H9 (cell line): ENCODE measurements around the gene RTP1. TPM values are rescaled to one million over a fixed set of nuclear protein-coding genes. Genes with fewer than 3 reads are reported as not detected.

Experiments
- DNase-seq: peaks from one replicate; pipeline ENCODE4 v3.0.0-alpha.2; 2017
- H2AFZ ChIP-seq: one replicate; pipeline ENCODE4 v1.6.1; 2013; ENCODE audit warnings: mild to moderate bottlenecking, low read length, control low read depth, moderate library complexity
- H2AK5ac ChIP-seq: 2 replicates; pipeline ENCODE4 v1.6.1; 2013; ENCODE audit warnings: low read length, control low read depth, mixed read lengths; ENCODE audit not compliant: insufficient read length
- H2BK120ac ChIP-seq: one replicate; pipeline ENCODE4 v1.6.1; 2013; ENCODE audit warnings: low read depth, mild to moderate bottlenecking, low read length, control low read depth, inconsistent platforms; ENCODE audit not compliant: poor library complexity, severe bottlenecking
- H2BK12ac ChIP-seq: 2 replicates; pipeline ENCODE4 v1.6.1; 2013; ENCODE audit warnings: low read length, control low read depth, mixed read lengths, low read depth; ENCODE audit not compliant: insufficient read length
- H2BK15ac ChIP-seq: 2 replicates; pipeline ENCODE4 v1.6.1; 2013; ENCODE audit warnings: low read depth, low read length, control low read depth
- H2BK20ac ChIP-seq: one replicate; pipeline ENCODE4 v1.6.1; 2013; ENCODE audit warnings: low read depth, mild to moderate bottlenecking, low read length, control low read depth, inconsistent platforms; ENCODE audit not compliant: poor library complexity, severe bottlenecking
- H2BK5ac ChIP-seq: 2 replicates; pipeline ENCODE4 v1.6.1; 2013; ENCODE audit warnings: low read length, control low read depth, mixed read lengths; ENCODE audit not compliant: insufficient read length
- H3K14ac ChIP-seq: 2 replicates; pipeline ENCODE4 v1.6.1; 2013; ENCODE audit warnings: low read length, control low read depth; ENCODE audit not compliant: insufficient read depth
- H3K18ac ChIP-seq: 2 replicates; pipeline ENCODE4 v1.6.1; 2013; ENCODE audit warnings: low read depth, mild to moderate bottlenecking, mixed read lengths, low read length, control low read depth; ENCODE audit not compliant: insufficient read length
- H3K23ac ChIP-seq: 2 replicates; pipeline ENCODE4 v1.6.1; 2013; ENCODE audit warnings: low read length, control low read depth, mixed read lengths, low read depth; ENCODE audit not compliant: insufficient read length
- H3K23me2 ChIP-seq: 2 replicates; pipeline ENCODE4 v1.6.1; 2013; ENCODE audit warnings: low read depth, mild to moderate bottlenecking, mixed read lengths, low read length, control low read depth; ENCODE audit not compliant: insufficient read length, poor library complexity, severe bottlenecking
- H3K27ac ChIP-seq: 2 replicates; pipeline ENCODE4 v1.5.1; 2013; ENCODE audit warnings: low read length, control low read depth, mixed read lengths, low read depth; ENCODE audit not compliant: insufficient read length
- H3K27me3 ChIP-seq: 2 replicates; pipeline ENCODE4 v1.6.1; 2013; ENCODE audit warnings: low read length, control low read depth, inconsistent platforms; ENCODE audit not compliant: insufficient read depth
- H3K4ac ChIP-seq: 2 replicates; pipeline ENCODE4 v1.6.1; 2013; ENCODE audit warnings: low read depth, mild to moderate bottlenecking, control low read depth, inconsistent platforms, low read length, moderate library complexity
- H3K4me1 ChIP-seq: 2 replicates; pipeline ENCODE4 v1.6.1; 2013; ENCODE audit warnings: low read length, control low read depth, inconsistent platforms; ENCODE audit not compliant: insufficient read depth
- H3K4me2 ChIP-seq: 2 replicates; pipeline ENCODE4 v1.6.1; 2013; ENCODE audit warnings: low read length, control low read depth, mixed read lengths; ENCODE audit not compliant: insufficient read length, insufficient read depth
- H3K56ac ChIP-seq: 2 replicates; pipeline ENCODE4 v1.6.1; 2013; ENCODE audit warnings: low read depth, mild to moderate bottlenecking, mixed read lengths, low read length, control low read depth; ENCODE audit not compliant: insufficient read length
- H3K79me1 ChIP-seq: 2 replicates; pipeline ENCODE4 v1.6.1; 2013; ENCODE audit warnings: low read depth, mild to moderate bottlenecking, moderate library complexity, low read length, control low read depth, inconsistent platforms; ENCODE audit not compliant: insufficient read depth, poor library complexity, severe bottlenecking
- H3K79me2 ChIP-seq: 2 replicates; pipeline ENCODE4 v1.6.1; 2013; ENCODE audit warnings: low read length, control low read depth, inconsistent platforms; ENCODE audit not compliant: insufficient read depth
- H3K9ac ChIP-seq: 2 replicates; pipeline ENCODE4 v1.6.1; 2013; ENCODE audit warnings: low read length, control low read depth, mixed read lengths; ENCODE audit not compliant: insufficient read length; ENCODE audit errors: extremely low read depth
- H3K9me3 ChIP-seq: one replicate; pipeline ENCODE4 v1.6.1; 2013; ENCODE audit warnings: low read depth, low read length, inconsistent platforms; ENCODE audit not compliant: control insufficient read depth
- H3T11ph ChIP-seq: one replicate; pipeline ENCODE4 v1.6.1; 2013; ENCODE audit warnings: mild to moderate bottlenecking, low read length, control low read depth, inconsistent platforms
- H4K20me1 ChIP-seq: one replicate; pipeline ENCODE4 v1.6.1; 2013; ENCODE audit not compliant: control insufficient read depth, insufficient read length, insufficient read depth
- H4K5ac ChIP-seq: 2 replicates; pipeline ENCODE4 v1.6.1; 2013; ENCODE audit warnings: low read depth, mild to moderate bottlenecking, mixed read lengths, low read length, control low read depth; ENCODE audit not compliant: insufficient read length
- H4K8ac ChIP-seq: replicated peaks from 2 replicates; pipeline ENCODE4 v1.6.1; 2013; ENCODE audit warnings: low read length, control low read depth, mixed read lengths, low read depth; ENCODE audit not compliant: insufficient read length
- H4K91ac ChIP-seq: 2 replicates; pipeline ENCODE4 v1.6.1; 2013; ENCODE audit warnings: low read depth, mild to moderate bottlenecking, moderate library complexity, mixed read lengths, low read length, control low read depth; ENCODE audit not compliant: insufficient read length
- H3K27ac Mint-ChIP-seq, 3 experiments: 2 replicates in 2 of 3; 3 replicates in 1 of 3; pipeline ENCODE4 v1.8.0; 2020 to 2021; ENCODE audit warnings: mixed read lengths in 3 of 3, mild to moderate bottlenecking in 1 of 3, moderate library complexity in 1 of 3
- H3K27me3 Mint-ChIP-seq: 2 replicates; pipeline ENCODE4 v1.8.0; 2021; ENCODE audit warnings: low read depth, mild to moderate bottlenecking, moderate library complexity, mixed read lengths
- H3K36me3 Mint-ChIP-seq, 3 experiments: 2 replicates in 2 of 3; 3 replicates in 1 of 3; pipeline ENCODE4 v1.8.0; 2020 to 2021; ENCODE audit warnings: low read depth in 3 of 3, mixed read lengths in 3 of 3; ENCODE audit not compliant: insufficient read depth in 1 of 3
- H3K4me1 Mint-ChIP-seq, 2 experiments: 2 replicates each; pipeline ENCODE4 v1.8.0; 2020; ENCODE audit warnings: mixed read lengths in 2 of 2
- H3K4me3 Mint-ChIP-seq, 2 experiments: 2 replicates in 1 of 2; 3 replicates in 1 of 2; pipeline ENCODE4 v1.8.0; 2020 to 2021; ENCODE audit warnings: mild to moderate bottlenecking in 2 of 2, mixed read lengths in 2 of 2, moderate library complexity in 1 of 2
- H3K9me3 Mint-ChIP-seq, 2 experiments: 2 replicates in 1 of 2; 3 replicates in 1 of 2; pipeline ENCODE4 v1.8.0; 2020; ENCODE audit warnings: mild to moderate bottlenecking in 2 of 2, mixed read lengths in 2 of 2, moderate library complexity in 1 of 2
- CTCF ChIP-seq: fragments of 200-600 bp; sonication (generic); conservative IDR thresholded peaks from 3 replicates; pipeline ENCODE4 v1.8.0; 2021; ENCODE audit warnings: antibody characterized with exemption, mild to moderate bottlenecking
- WGBS: extraction: QIAGEN DNeasy Blood & Tissue Kit; methylation state at CpG from one replicate; pipeline ENCODE4 v1.1.7; 2013; ENCODE audit warnings: missing lambda C conversion rate, low lambda C conversion rate, mixed read lengths; ENCODE audit not compliant: insufficient read length; ENCODE audit errors: extremely low coverage; 5-methylcytosine and 5-hydroxymethylcytosine counted together
- total RNA-seq: library from RNA; stranded (reverse); gene quantifications from 2 replicates; pipeline ENCODE4 v1.2.1, GENCODE V29; 2021

Gene RTP1
- total RNA-seq, 1 experiment from 2014 or later = 6.6 TPM

- peaks cover 17% of the 10 kb centered on the region for H3K4me1 ChIP-seq
- H3K9me3 ChIP-seq = no peaks in the 10 kb centered on the region
- no peak overlapping the region for H3K4ac ChIP-seq
- no peak overlapping the region for H4K91ac ChIP-seq
- WGBS = no CpG with 5 or more reads among the region's 2 CpGs
- H2BK15ac ChIP-seq = no peak overlapping the region
- no peak overlapping the region for H3K27ac ChIP-seq
- H2BK5ac ChIP-seq = no peak overlapping the region
- H3K23ac ChIP-seq = no peak overlapping the region
- H2BK120ac ChIP-seq = no peak overlapping the region
- H3K14ac ChIP-seq = no peak overlapping the region
- no peak for DNase-seq
- no peak overlapping the region for H3K4me3 Mint-ChIP-seq
- no peaks in the 10 kb centered on the region for H3K27me3 ChIP-seq
- H3K56ac ChIP-seq = no peak overlapping the region
- no peaks in the 10 kb centered on the region for H4K20me1 ChIP-seq
- TF ChIP-seq CTCF = no peak
- H3T11ph ChIP-seq = no peak overlapping the region
- H3K36me3 Mint-ChIP-seq = peaks cover 0 to 21% (median 0%) of the 10 kb centered on the region in 3 experiments; a peak in 3 of 7 replicates
- no peaks in the 10 kb centered on the region for H3K79me1 ChIP-seq
- no peak overlapping the region for H3K9ac ChIP-seq
- H3K4me1 Mint-ChIP-seq = peaks cover 33 to 55% of the 10 kb centered on the region in 2 experiments
- no peak overlapping the region for H3K18ac ChIP-seq
- H3K4me2 ChIP-seq = no peak overlapping the region
- H2BK12ac ChIP-seq = no peak overlapping the region
- H2AK5ac ChIP-seq = no peak overlapping the region
- no peaks in the 10 kb centered on the region for H3K23me2 ChIP-seq
- H3K27ac Mint-ChIP-seq = no peak overlapping the region
- H2AFZ ChIP-seq = no peak overlapping the region
- no peaks in the 10 kb centered on the region for H3K27me3 Mint-ChIP-seq
- H4K5ac ChIP-seq = no peak overlapping the region
- no peak overlapping the region for H2BK20ac ChIP-seq
- H3K9me3 Mint-ChIP-seq = peaks cover 0 to 2% of the 10 kb centered on the region in 2 experiments; a peak in 1 of 5 replicates
- H4K8ac ChIP-seq = no peak overlapping the region
- no peaks in the 10 kb centered on the region for H3K79me2 ChIP-seq
Measured at GRCh38 chr3:187188931-187189330, 8.4 kb upstream of the RTP1 start.
